ENCODE results near the gene YAE1.

The YAE1 gene

DNA sequence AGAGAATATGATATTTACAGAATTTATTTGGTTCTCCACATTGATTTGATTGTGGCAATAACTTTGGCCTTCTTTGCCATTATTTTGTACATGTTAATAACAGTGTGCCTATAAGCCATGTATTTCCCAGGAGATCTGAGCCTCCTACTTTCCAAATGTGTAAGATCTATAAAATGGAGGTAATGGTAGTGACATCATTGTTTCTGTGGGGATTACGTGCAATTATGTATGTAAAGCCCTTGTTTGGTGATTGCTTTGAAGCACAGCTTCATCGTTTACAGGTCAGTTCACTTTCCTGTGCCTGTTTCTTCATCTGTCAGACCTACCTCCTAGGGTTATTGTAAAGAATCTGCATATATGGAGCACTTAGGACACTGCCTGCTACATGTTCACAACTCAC is 17.3 kb downstream of the YAE1 start:
- H3K9ac ChIP-seq (ENCODE audit: low read length): no peak overlapping the region
- H3K9me3 ChIP-seq (ENCODE audit: control insufficient read depth, low read length): no peaks in the 10 kb centered on the region
- H3K27me3 ChIP-seq (replicated peaks; ENCODE audit: control insufficient read depth, insufficient read depth, low read length): no peaks in the 10 kb centered on the region
- no peak overlapping the region for H3K4me3 ChIP-seq (ENCODE audit: low read length)
- peaks cover 6% of the 10 kb centered on the region for H3K36me3 ChIP-seq (ENCODE audit: control insufficient read depth, insufficient read depth, low read length, severe bottlenecking)
- no peak for DNase-seq (ENCODE audit: low read depth)
- H3K4me1 ChIP-seq (ENCODE audit: control insufficient read depth, insufficient read depth, low read length): peaks cover 4% of the 10 kb centered on the region

DNA sequence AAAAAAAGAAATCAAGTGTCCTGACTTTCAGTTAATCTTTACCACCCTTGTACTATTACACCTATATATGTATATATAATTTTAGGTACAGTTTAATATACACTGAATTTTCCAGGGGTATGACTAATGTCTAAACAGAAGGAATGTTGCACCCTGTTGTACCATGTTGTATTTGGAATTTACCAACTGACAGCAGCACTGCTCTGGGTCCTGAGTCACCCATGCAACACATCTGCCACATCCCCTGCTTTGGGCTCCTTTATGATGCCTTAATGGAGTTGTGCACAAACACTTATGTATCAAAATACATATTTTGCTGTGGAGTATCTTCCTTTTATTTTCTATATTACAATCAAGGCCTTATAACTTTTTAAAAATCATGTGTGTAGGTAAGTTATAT is 21.2 kb downstream of the YAE1 start:
- H3K27me3 ChIP-seq (replicated peaks; ENCODE audit: control insufficient read depth, insufficient read depth, low read length): no peaks in the 10 kb centered on the region
- no peak overlapping the region for H3K9ac ChIP-seq (ENCODE audit: low read length)
- peaks cover 22% of the 10 kb centered on the region for H3K4me1 ChIP-seq (ENCODE audit: control insufficient read depth, insufficient read depth, low read length)
- H3K36me3 ChIP-seq (ENCODE audit: control insufficient read depth, insufficient read depth, low read length, severe bottlenecking): no peaks in the 10 kb centered on the region
- no peak overlapping the region for H3K4me3 ChIP-seq (ENCODE audit: low read length)
- H3K9me3 ChIP-seq (ENCODE audit: control insufficient read depth, low read length): no peaks in the 10 kb centered on the region
- no peak for DNase-seq (ENCODE audit: low read depth)

DNA sequence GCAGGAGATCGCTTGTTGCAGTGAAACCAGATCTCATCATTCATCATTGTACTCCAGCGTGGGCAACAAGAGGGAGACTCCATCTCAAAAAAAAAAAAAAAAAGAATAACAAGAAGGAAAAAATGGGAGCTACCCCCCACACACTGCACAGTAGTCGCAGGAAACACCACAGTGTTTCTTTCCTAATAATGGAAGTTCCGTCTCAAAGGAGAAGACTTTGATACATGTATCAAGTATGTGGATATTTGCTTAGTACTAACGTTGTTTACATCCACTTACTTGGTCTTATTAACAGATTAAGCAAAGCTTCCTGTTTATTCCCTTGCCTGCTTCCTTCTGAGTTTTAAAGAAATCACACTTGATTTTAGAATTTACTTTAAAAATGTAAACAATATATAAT is 22.2 kb downstream of the YAE1 start:
- no peak overlapping the region for H3K9ac ChIP-seq (ENCODE audit: low read length)
- H3K27me3 ChIP-seq (replicated peaks; ENCODE audit: control insufficient read depth, insufficient read depth, low read length): no peaks in the 10 kb centered on the region
- no peak overlapping the region for H3K4me3 ChIP-seq (ENCODE audit: low read length)
- H3K4me1 ChIP-seq (ENCODE audit: control insufficient read depth, insufficient read depth, low read length): peaks cover 27% of the 10 kb centered on the region
- no peaks in the 10 kb centered on the region for H3K36me3 ChIP-seq (ENCODE audit: control insufficient read depth, insufficient read depth, low read length, severe bottlenecking)
- no peak for DNase-seq (ENCODE audit: low read depth)
- no peaks in the 10 kb centered on the region for H3K9me3 ChIP-seq (ENCODE audit: control insufficient read depth, low read length)

DNA sequence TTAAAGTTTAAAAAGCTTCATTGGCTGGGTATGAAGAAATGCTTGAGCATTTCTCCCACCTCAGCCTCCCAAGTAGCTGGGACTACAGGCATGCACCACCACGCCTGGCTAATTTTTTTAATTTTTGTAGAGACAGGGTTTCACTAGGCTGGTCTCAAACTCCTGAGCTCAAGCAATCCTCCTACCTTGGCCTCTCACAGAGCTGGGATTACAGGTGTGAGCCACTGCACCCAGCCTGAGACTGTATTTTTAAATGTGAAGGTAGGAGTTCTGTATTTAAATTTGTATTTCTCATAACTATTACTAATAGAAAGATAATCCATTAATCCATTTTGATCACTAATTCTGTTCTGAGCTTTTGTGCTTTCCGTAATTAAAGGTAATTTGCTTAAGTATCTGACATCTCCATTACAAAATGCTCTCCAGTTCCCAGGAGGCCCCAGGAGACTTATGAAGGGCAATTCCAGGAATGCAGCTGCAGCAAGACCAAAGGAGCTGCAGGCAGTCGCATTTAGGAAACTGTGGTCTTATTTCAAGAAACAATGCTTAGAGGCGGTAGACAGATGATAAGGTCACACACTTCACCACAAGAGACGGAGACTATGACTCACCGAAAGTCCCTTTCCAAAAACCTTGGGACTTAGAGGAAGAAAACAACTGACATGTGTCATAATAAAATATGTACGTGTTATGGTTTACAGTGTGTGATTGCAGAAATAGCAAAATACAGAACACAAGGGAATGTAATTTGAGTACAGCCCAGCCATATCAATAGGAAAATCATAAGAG is 23.3 kb downstream of the YAE1 start:
- H3K4me3 ChIP-seq (ENCODE audit: low read length): peak overlapping the region; percentile 0
- peaks cover 27% of the 10 kb centered on the region for H3K4me1 ChIP-seq (ENCODE audit: control insufficient read depth, insufficient read depth, low read length)
- DNase-seq (ENCODE audit: low read depth): peak; percentile 88
- H3K27me3 ChIP-seq (replicated peaks; ENCODE audit: control insufficient read depth, insufficient read depth, low read length): no peaks in the 10 kb centered on the region
- H3K9ac ChIP-seq (ENCODE audit: low read length): no peak overlapping the region
- H3K36me3 ChIP-seq (ENCODE audit: control insufficient read depth, insufficient read depth, low read length, severe bottlenecking): no peaks in the 10 kb centered on the region
- no peaks in the 10 kb centered on the region for H3K9me3 ChIP-seq (ENCODE audit: control insufficient read depth, low read length)

DNA sequence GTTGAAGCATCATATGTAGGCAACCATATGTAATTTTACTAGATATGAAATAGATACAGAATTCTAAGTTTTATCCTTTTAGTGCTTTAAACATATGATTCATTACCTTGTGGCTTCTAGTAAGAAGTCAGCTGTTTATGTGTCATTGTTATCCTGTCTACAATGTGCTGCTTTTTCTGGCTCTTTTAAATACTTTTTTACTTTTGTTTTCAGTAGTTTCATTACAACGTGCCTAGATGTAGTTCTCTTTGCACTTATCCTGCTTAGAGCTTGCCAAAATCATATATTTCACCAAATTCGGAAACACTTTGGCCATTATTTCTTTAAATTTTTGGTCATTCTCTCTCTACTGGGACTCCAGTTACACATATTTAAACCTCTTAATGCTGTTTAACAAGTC is 26.4 kb downstream of the YAE1 start:
- Histone ChIP-seq H3K36me3 (ENCODE audit: control insufficient read depth, insufficient read depth, low read length, severe bottlenecking) (no peaks in the 10 kb centered on the region), H3K9ac (ENCODE audit: low read length) (peak overlapping the region; percentile 71), H3K9me3 (ENCODE audit: control insufficient read depth, low read length) (no peaks in the 10 kb centered on the region), H3K4me3 (ENCODE audit: low read length) (peak overlapping the region; percentile 57), H3K4me1 (ENCODE audit: control insufficient read depth, insufficient read depth, low read length) (peaks cover 32% of the 10 kb centered on the region), H3K27me3 (replicated peaks; ENCODE audit: control insufficient read depth, insufficient read depth, low read length) (no peaks in the 10 kb centered on the region)
- peak; percentile 66 for DNase-seq (ENCODE audit: low read depth)

DNA sequence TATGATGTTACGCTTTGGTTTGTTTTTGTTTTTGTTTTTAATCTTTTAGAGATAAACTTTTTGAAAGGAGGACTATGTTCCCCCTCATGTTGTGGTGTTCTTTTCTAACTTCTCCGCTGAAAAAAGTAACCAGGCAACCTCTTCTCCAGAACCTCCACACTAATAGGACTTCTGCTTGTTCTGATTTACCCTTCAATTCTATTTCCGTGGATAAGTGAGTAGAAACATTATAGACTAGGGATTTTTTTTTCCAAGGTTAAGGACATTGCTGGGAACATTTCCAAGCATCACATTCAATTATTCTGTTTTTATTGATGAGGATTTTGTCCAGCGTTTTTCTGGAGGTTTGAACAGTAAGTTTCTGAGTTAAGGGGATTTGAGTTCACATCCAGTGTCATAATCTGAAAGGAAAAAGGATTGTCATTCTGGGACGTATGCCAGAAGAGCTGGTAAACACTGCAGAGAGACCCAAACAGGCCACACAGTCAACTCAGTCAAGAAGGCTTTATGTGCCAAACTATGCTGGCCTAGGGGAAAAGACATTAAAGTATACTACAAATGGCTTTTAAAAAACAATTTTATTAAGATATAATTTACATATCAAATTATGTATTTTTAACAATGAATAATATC is 28.9 kb downstream of the YAE1 start:
- H3K27me3 ChIP-seq (replicated peaks; ENCODE audit: control insufficient read depth, insufficient read depth, low read length): no peaks in the 10 kb centered on the region
- DNase-seq (ENCODE audit: low read depth): peak; percentile 72
- no peak overlapping the region for H3K4me3 ChIP-seq (ENCODE audit: low read length)
- H3K36me3 ChIP-seq (ENCODE audit: control insufficient read depth, insufficient read depth, low read length, severe bottlenecking): no peaks in the 10 kb centered on the region
- no peaks in the 10 kb centered on the region for H3K9me3 ChIP-seq (ENCODE audit: control insufficient read depth, low read length)
- no peak overlapping the region for H3K9ac ChIP-seq (ENCODE audit: low read length)
- peaks cover 20% of the 10 kb centered on the region for H3K4me1 ChIP-seq (ENCODE audit: control insufficient read depth, insufficient read depth, low read length)

DNA sequence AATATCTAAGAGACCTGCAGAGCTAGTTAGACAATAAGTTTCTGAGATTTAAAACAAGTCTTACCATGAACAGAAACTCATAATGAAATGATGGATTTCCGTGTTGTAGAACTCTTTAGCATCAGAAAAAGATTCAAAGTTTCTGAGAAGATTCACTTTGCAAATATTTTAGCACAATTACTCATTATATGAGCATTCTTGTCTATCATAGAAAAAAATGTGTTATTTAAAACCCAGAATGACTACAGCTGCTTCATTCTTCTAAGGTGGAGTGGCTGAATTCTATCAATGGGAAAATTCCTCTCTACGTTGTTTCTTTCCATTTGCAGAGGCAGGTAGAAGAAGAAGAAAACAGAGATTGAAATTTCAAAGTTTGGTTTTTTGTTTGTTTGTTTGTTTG is 36.1 kb downstream of the YAE1 start:
- H3K36me3 ChIP-seq (ENCODE audit: control insufficient read depth, insufficient read depth, low read length, severe bottlenecking): no peaks in the 10 kb centered on the region
- H3K9ac ChIP-seq (ENCODE audit: low read length): no peak overlapping the region
- peaks cover 5% of the 10 kb centered on the region for H3K4me1 ChIP-seq (ENCODE audit: control insufficient read depth, insufficient read depth, low read length)
- no peak for DNase-seq (ENCODE audit: low read depth)
- H3K9me3 ChIP-seq (ENCODE audit: control insufficient read depth, low read length): no peaks in the 10 kb centered on the region
- H3K27me3 ChIP-seq (replicated peaks; ENCODE audit: control insufficient read depth, insufficient read depth, low read length): no peaks in the 10 kb centered on the region
- no peak overlapping the region for H3K4me3 ChIP-seq (ENCODE audit: low read length)

DNA sequence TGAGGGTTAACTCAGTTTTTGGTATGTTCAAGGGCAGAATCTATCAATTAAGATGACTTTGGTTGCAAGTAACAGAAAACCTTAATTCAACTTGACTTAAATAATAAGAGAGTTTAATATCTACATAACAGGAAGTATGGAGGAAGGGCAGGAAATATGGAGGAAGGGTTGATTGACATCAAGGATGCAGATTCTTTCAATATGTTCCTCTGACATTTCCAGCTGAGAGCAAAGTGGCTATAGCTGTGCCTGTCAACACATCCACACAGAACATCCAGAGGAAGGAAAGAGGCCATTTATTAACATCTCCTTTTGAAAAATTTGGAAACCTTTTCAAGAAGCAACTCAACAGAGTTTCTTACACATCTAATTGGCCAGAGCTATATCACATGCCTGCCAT is 37.7 kb downstream of the YAE1 start:
- Histone ChIP-seq H3K9me3 (ENCODE audit: control insufficient read depth, low read length) (no peaks in the 10 kb centered on the region), H3K4me3 (ENCODE audit: low read length) (no peak overlapping the region), H3K27me3 (replicated peaks; ENCODE audit: control insufficient read depth, insufficient read depth, low read length) (no peaks in the 10 kb centered on the region), H3K9ac (ENCODE audit: low read length) (no peak overlapping the region), H3K36me3 (ENCODE audit: control insufficient read depth, insufficient read depth, low read length, severe bottlenecking) (no peaks in the 10 kb centered on the region), H3K4me1 (ENCODE audit: control insufficient read depth, insufficient read depth, low read length) (peaks cover 7% of the 10 kb centered on the region)
- DNase-seq (ENCODE audit: low read depth): no peak

DNA sequence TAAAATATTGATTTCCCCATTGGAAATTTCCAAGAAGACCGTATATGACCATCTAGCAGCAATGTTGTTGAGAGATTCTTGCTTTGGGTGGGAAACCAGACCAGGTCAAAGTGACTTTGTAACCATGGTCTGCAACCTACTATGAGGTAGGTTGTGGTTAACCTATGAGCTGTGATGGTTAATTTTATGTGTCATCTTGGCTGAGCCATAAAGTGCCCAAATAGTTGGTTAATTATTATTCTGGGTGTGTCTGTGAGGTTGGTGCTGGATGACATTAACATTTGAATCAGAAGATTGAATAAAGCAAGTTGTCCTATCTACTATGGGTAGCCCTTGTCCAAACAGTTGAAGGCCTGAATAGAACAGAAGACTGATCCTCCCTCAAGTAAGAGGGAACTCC is 38.9 kb downstream of the YAE1 start:
- no peak overlapping the region for H3K9ac ChIP-seq (ENCODE audit: low read length)
- no peak for DNase-seq (ENCODE audit: low read depth)

DNA sequence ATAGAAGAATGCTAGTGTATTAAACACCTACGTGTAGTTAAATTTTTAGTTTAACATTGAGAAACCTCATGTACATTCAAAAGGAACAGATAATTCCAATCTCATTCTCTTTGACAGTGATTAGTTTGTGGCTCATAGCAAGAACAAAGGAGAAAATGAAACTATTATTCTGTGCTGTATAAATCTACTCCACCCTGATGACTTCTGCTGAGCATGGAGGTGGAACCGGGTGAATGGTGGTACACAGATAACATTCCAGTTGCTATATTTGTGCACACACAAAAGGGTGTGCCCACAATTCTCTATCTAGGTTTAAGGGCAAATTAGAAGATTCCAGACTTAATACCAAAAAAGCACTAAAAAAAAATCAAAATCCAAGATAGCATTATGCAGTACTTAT is 40.1 kb downstream of the YAE1 start:
- Histone ChIP-seq H3K4me1 (ENCODE audit: control insufficient read depth, insufficient read depth, low read length) (peaks cover 19% of the 10 kb centered on the region), H3K4me3 (ENCODE audit: low read length) (peak overlapping the region; percentile 4), H3K9ac (ENCODE audit: low read length) (no peak overlapping the region), H3K27me3 (replicated peaks; ENCODE audit: control insufficient read depth, insufficient read depth, low read length) (no peaks in the 10 kb centered on the region), H3K36me3 (ENCODE audit: control insufficient read depth, insufficient read depth, low read length, severe bottlenecking) (no peaks in the 10 kb centered on the region), H3K9me3 (ENCODE audit: control insufficient read depth, low read length) (no peaks in the 10 kb centered on the region)
- no peak for DNase-seq (ENCODE audit: low read depth)

More for the DNA sequence above, 38.9 kb downstream of the YAE1 start:
- H3K9me3 ChIP-seq (ENCODE audit: control insufficient read depth, low read length): no peaks in the 10 kb centered on the region
- H3K27me3 ChIP-seq (replicated peaks; ENCODE audit: control insufficient read depth, insufficient read depth, low read length): no peaks in the 10 kb centered on the region
- H3K36me3 ChIP-seq (ENCODE audit: control insufficient read depth, insufficient read depth, low read length, severe bottlenecking): no peaks in the 10 kb centered on the region
- peaks cover 18% of the 10 kb centered on the region for H3K4me1 ChIP-seq (ENCODE audit: control insufficient read depth, insufficient read depth, low read length)
- no peak overlapping the region for H3K4me3 ChIP-seq (ENCODE audit: low read length)

DNA sequence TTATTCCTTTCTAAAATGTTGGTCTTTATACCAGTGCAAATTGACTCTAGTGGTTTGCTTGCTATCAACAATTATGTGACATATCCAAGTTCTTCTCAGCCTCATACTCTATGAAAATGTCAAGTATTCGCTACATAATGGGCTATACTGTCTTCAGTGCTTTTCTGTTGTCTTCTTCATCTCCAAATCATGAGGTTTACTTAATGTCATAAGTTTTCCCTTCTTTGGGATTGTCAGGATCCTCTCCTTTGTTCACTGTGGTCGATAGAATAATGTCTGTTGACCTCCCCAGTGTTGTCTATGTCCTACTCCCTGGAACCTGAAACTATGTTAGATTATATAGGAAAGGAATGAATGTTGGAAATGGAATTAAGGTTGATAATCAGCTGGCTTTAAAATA is 40.7 kb downstream of the YAE1 start:
- H3K9me3 ChIP-seq (ENCODE audit: control insufficient read depth, low read length): no peaks in the 10 kb centered on the region
- no peak overlapping the region for H3K9ac ChIP-seq (ENCODE audit: low read length)
- H3K36me3 ChIP-seq (ENCODE audit: control insufficient read depth, insufficient read depth, low read length, severe bottlenecking): no peaks in the 10 kb centered on the region
- H3K4me3 ChIP-seq (ENCODE audit: low read length): no peak overlapping the region
- no peak for DNase-seq (ENCODE audit: low read depth)
- H3K27me3 ChIP-seq (replicated peaks; ENCODE audit: control insufficient read depth, insufficient read depth, low read length): no peaks in the 10 kb centered on the region
- peaks cover 19% of the 10 kb centered on the region for H3K4me1 ChIP-seq (ENCODE audit: control insufficient read depth, insufficient read depth, low read length)
